GOT3 (cell line): ENCODE measurements around the gene TBX2.

ENCODE experiments used
- DNase-seq: peaks from one replicate; lab custom pipeline; 2025; ENCODE audit warnings: mixed read lengths; lab: John Stamatoyannopoulos, UW

TBX2 gene

GRCh38 chr17:61368832-61369450 lies 30.7 kb upstream of the TBX2 start:
- DNase-seq = no peak

GRCh38 chr17:61369751-61370150 lies 29.9 kb upstream of the TBX2 start:
- no peak for DNase-seq

- DNase-seq = no peak
Measured at GRCh38 chr17:61371179-61371578, 28.5 kb upstream of the TBX2 start.

GRCh38 chr17:61371606-61372005 lies 28.0 kb upstream of the TBX2 start:
- no peak for DNase-seq

- DNase-seq = no peak
Measured at GRCh38 chr17:61372436-61372835, 27.2 kb upstream of the TBX2 start.

GRCh38 chr17:61376931-61377838 lies 22.5 kb upstream of the TBX2 start:
- no peak for DNase-seq

GRCh38 chr17:61378658-61379456 lies 20.8 kb upstream of the TBX2 start:
- DNase-seq = no peak

- DNase-seq = no peak
Measured at GRCh38 chr17:61379457-61380216, 20.0 kb upstream of the TBX2 start.

GRCh38 chr17:61380217-61380835 lies 19.3 kb upstream of the TBX2 start:
- DNase-seq = no peak

- no peak for DNase-seq
Measured at GRCh38 chr17:61380836-61381525, 18.7 kb upstream of the TBX2 start.

GRCh38 chr17:61381537-61381936 lies 18.1 kb upstream of the TBX2 start:
- no peak for DNase-seq

- no peak for DNase-seq
Measured at GRCh38 chr17:61382796-61383688, 16.6 kb upstream of the TBX2 start.

- DNase-seq = no peak
Measured at GRCh38 chr17:61383689-61384201, 15.9 kb upstream of the TBX2 start.

- DNase-seq = no peak
Measured at GRCh38 chr17:61384354-61384691, 15.3 kb upstream of the TBX2 start.

GRCh38 chr17:61384692-61385576 lies 14.7 kb upstream of the TBX2 start:
- no peak for DNase-seq

GRCh38 chr17:61385577-61386236 lies 13.9 kb upstream of the TBX2 start:
- DNase-seq = no peak

- DNase-seq = no peak
Measured at GRCh38 chr17:61386251-61386650, 13.4 kb upstream of the TBX2 start.

- DNase-seq = no peak
Measured at GRCh38 chr17:61387011-61387410, 12.6 kb upstream of the TBX2 start.
